ENCODE results near the gene CEL.

GRCh38 chr9:133074111-133074651, 12.4 kb downstream of the CEL start:
- TF ChIP-seq CTCF (conservative IDR thresholded peaks at IDR 0.05 in 1 of 2, IDR thresholded peaks at IDR 0.05 in 1 of 2; ENCODE audit: low read depth in 1 of 2, low read length in 2 of 2) (no peak), EZH2 (IDR thresholded peaks at IDR 0.05; ENCODE audit: low read length, missing control alignments) (no peak)

All from fibroblast of lung (primary cell).